IMR-90 (cell line): ENCODE data around the gene ARHGAP45. TPM values are rescaled to one million over a fixed set of nuclear protein-coding genes. Genes with fewer than 3 reads are reported as not detected.

Experiments used
- ATAC-seq: fragments of 200-7000 bp; cut with Tn5 transposase; 2 replicates; pipeline ENCODE4 v1.9.1; 2020; ENCODE audit warnings: low read depth, mild to moderate bottlenecking, moderate library complexity
- BruUV-seq: library from RNA; stranded (reverse); fragments of 400-500 nt; replicated peaks from 2 replicates; lab custom pipeline; 2021; lab: Mats Ljungman, UMichigan
- CTCF ChIA-PET: fragments of 300-600 bp; formaldehyde crosslinking; extraction: SDS; loops from one replicate; lab custom pipeline; 2021; ENCODE audit warnings: antibody characterized with exemption; lab: Yijun Ruan, JAX
- POLR2A ChIA-PET: fragments of 300-600 bp; sonication (Branson Sonifier 250); formaldehyde crosslinking; loops from one replicate; lab custom pipeline; 2022; ENCODE audit warnings: antibody characterized with exemption; ENCODE audit not compliant: unreplicated experiment; lab: Charles Lee
- DNase-seq: peaks from one replicate; pipeline ENCODE4 v3.0.0; 2013
- H2AFZ ChIP-seq: replicated peaks from 2 replicates; pipeline ENCODE3; 2013; ENCODE audit warnings: low read length, mild to moderate bottlenecking; ENCODE audit not compliant: poor library complexity
- H2AK5ac ChIP-seq: 2 replicates; pipeline ENCODE4 v1.6.1; 2013; ENCODE audit warnings: low read depth, low read length, inconsistent platforms
- H2AK9ac ChIP-seq: replicated peaks from 2 replicates; pipeline ENCODE3; 2013; ENCODE audit warnings: mild to moderate bottlenecking, low read depth, low read length, moderate library complexity; ENCODE audit not compliant: poor library complexity
- H2BK120ac ChIP-seq: 2 replicates; pipeline ENCODE4 v1.6.1; 2013; ENCODE audit warnings: low read depth, low read length, inconsistent platforms
- H2BK15ac ChIP-seq: 3 replicates; pipeline ENCODE4 v1.6.1; 2013; ENCODE audit warnings: low read depth, low read length, inconsistent platforms
- H2BK20ac ChIP-seq: 2 replicates; pipeline ENCODE4 v1.6.1; 2013; ENCODE audit warnings: low read depth, mild to moderate bottlenecking, inconsistent platforms, low read length, moderate library complexity
- H2BK5ac ChIP-seq: 2 replicates; pipeline ENCODE4 v1.6.1; 2013; ENCODE audit warnings: mild to moderate bottlenecking, low read depth, low read length, inconsistent platforms; ENCODE audit not compliant: poor library complexity, severe bottlenecking
- H3K14ac ChIP-seq: replicated peaks from 2 replicates; pipeline ENCODE4 v1.6.1; 2013; ENCODE audit warnings: low read depth, low read length, inconsistent platforms
- H3K18ac ChIP-seq: 2 replicates; pipeline ENCODE4 v1.6.1; 2013; ENCODE audit warnings: low read depth, low read length, control low read depth
- H3K23ac ChIP-seq: 2 replicates; pipeline ENCODE4 v1.6.1; 2013; ENCODE audit warnings: low read depth, low read length, inconsistent platforms
- H3K27ac ChIP-seq: 2 replicates; pipeline ENCODE4 v1.5.1; 2013; ENCODE audit warnings: mild to moderate bottlenecking, control low read depth, low read length; ENCODE audit not compliant: insufficient read depth
- H3K27me3 ChIP-seq: 2 replicates; pipeline ENCODE4 v1.6.1; 2013; ENCODE audit warnings: low read length; ENCODE audit not compliant: control insufficient read depth, insufficient read depth
- H3K36me3 ChIP-seq: 2 replicates; pipeline ENCODE4 v1.6.1; 2013; ENCODE audit warnings: low read length, mixed read lengths; ENCODE audit not compliant: control insufficient read depth, insufficient read depth
- H3K4ac ChIP-seq: 2 replicates; pipeline ENCODE4 v1.6.1; 2013; ENCODE audit warnings: low read depth, low read length, inconsistent platforms
- H3K4me1 ChIP-seq: 2 replicates; pipeline ENCODE4 v1.6.1; 2013; ENCODE audit warnings: low read length, mixed read lengths; ENCODE audit not compliant: control insufficient read depth, insufficient read depth
- H3K4me2 ChIP-seq: 2 replicates; pipeline ENCODE4 v1.6.1; 2013; ENCODE audit warnings: low read depth, mild to moderate bottlenecking, control low read depth, low read length, moderate library complexity
- H3K4me3 ChIP-seq: 2 replicates; pipeline ENCODE4 v1.5.1; 2013; ENCODE audit warnings: low read depth, mild to moderate bottlenecking, control low read depth, low read length, moderate library complexity; ENCODE audit not compliant: insufficient read depth
- H3K56ac ChIP-seq: 2 replicates; pipeline ENCODE4 v1.6.1; 2013; ENCODE audit warnings: low read length, inconsistent platforms; ENCODE audit not compliant: insufficient read depth; ENCODE audit errors: extremely low read depth
- H3K79me1 ChIP-seq, 2 experiments: 2 replicates each; pipeline ENCODE4 v1.6.1; 2013; ENCODE audit warnings: low read length in 2 of 2, inconsistent platforms in 1 of 2, low read depth in 1 of 2
- H3K9ac ChIP-seq: 2 replicates; pipeline ENCODE4 v1.6.1; 2013; ENCODE audit warnings: low read depth, low read length, control low read depth
- H3K9me1 ChIP-seq: 2 replicates; pipeline ENCODE4 v1.6.1; 2013; ENCODE audit warnings: low read length, inconsistent platforms; ENCODE audit not compliant: insufficient read depth
- H3K9me3 ChIP-seq: 2 replicates; pipeline ENCODE4 v1.6.1; 2013; ENCODE audit warnings: low read length; ENCODE audit not compliant: control insufficient read depth, insufficient read depth
- H4K20me1 ChIP-seq: 2 replicates; pipeline ENCODE4 v1.6.1; 2013; ENCODE audit warnings: low read length, inconsistent platforms; ENCODE audit not compliant: insufficient read depth
- H4K5ac ChIP-seq: 2 replicates; pipeline ENCODE4 v1.6.1; 2013; ENCODE audit warnings: mild to moderate bottlenecking, low read depth, low read length, control low read depth
- H4K8ac ChIP-seq, 2 experiments: 2 replicates each; pipeline ENCODE4 v1.6.1; 2013; ENCODE audit warnings: low read depth in 2 of 2, low read length in 2 of 2, control low read depth in 1 of 2, inconsistent platforms in 1 of 2
- H4K91ac ChIP-seq: 2 replicates; pipeline ENCODE4 v1.6.1; 2013; ENCODE audit warnings: low read depth, low read length, inconsistent platforms; ENCODE audit not compliant: insufficient read depth
- CEBPB ChIP-seq: IDR thresholded peaks from 2 replicates; pipeline ENCODE4 v1.6.1; 2012; ENCODE audit warnings: low read depth, low read length, improper control_type of control experiment
- CHD1 ChIP-seq: IDR thresholded peaks from 2 replicates; pipeline ENCODE4 v1.6.1; 2012; ENCODE audit warnings: low read depth, low read length, improper control_type of control experiment
- MAFK ChIP-seq: IDR thresholded peaks from 2 replicates; pipeline ENCODE4 v1.6.1; 2012; ENCODE audit warnings: low read depth, low read length, improper control_type of control experiment
- MAZ ChIP-seq: IDR thresholded peaks from 2 replicates; pipeline ENCODE4 v1.6.1; 2012; ENCODE audit warnings: low read depth, mild to moderate bottlenecking, low read length, improper control_type of control experiment, moderate library complexity, borderline replicate concordance
- MXI1 ChIP-seq: IDR thresholded peaks from 2 replicates; pipeline ENCODE4 v1.6.1; 2012; ENCODE audit warnings: low read depth, mild to moderate bottlenecking, low read length, moderate library complexity, borderline replicate concordance
- NFE2L2 ChIP-seq: fragments of 150-350 bp; IDR thresholded peaks from 2 replicates; pipeline ENCODE4 v1.6.1; 2016; ENCODE audit warnings: low read depth, mild to moderate bottlenecking, low read length
- POLR2A ChIP-seq: IDR thresholded peaks from 2 replicates; pipeline ENCODE4 v1.6.1; 2012; ENCODE audit warnings: mild to moderate bottlenecking, low read depth, low read length
- RAD21 ChIP-seq: IDR thresholded peaks from 2 replicates; pipeline ENCODE4 v1.6.1; 2012; ENCODE audit warnings: low read length, improper control_type of control experiment
- RCOR1 ChIP-seq: IDR thresholded peaks from 2 replicates; pipeline ENCODE4 v1.6.1; 2012; ENCODE audit warnings: mild to moderate bottlenecking, low read length, improper control_type of control experiment; ENCODE audit not compliant: insufficient replicate concordance
- WGBS, 2 experiments: methylation state at CpG; one replicate each; pipeline versions ENCODE4 v1.1.5 to v1.1.7; 2013; ENCODE audit warnings: missing lambda C conversion rate in 2 of 2; ENCODE audit not compliant: insufficient read length in 1 of 2; ENCODE audit errors: extremely low coverage in 2 of 2; 5-methylcytosine and 5-hydroxymethylcytosine counted together
- dilution Hi-C: fragments of 300-500 bp; cut with HindIII; formaldehyde crosslinking; loops from one replicate; pipeline ENCODE4 v1.14.3; 2018; ENCODE audit warnings: low sequenced_read_pairs; ENCODE audit not compliant: unreplicated experiment
- in situ Hi-C: fragments of 300-500 bp; cut with MboI; formaldehyde crosslinking; loops from 3 replicates; pipeline ENCODE4 v1.14.3; 2019; ENCODE audit warnings: low sequenced_read_pairs, inconsistent platforms, mixed read lengths
- intact Hi-C: fragments of 100-400 bp; cut with micrococcal nuclease; formaldehyde crosslinking; loops from 2 replicates; pipeline ENCODE4 v1.10.0; 2022
- polyA plus RNA-seq, 3 experiments: library from polyadenylated mRNA; depleted of rRNA; stranded (reverse); fragments of >200 nt; gene quantifications; 2 replicates each; pipeline ENCODE4 v1.2.3, GENCODE V29; 2012; ENCODE audit warnings: low replicate concordance in 1 of 3
- total RNA-seq: library from RNA; depleted of rRNA; stranded (reverse); fragments of >200 nt; gene quantifications from 2 replicates; pipeline ENCODE4 v1.2.3, GENCODE V29; 2012

ARHGAP45 gene
- total and polyA plus RNA-seq, 2 of the 4 experiments (the other 2 are of a cell fraction) = 1.3 to 1.7 TPM

- Histone ChIP-seq H3K4ac (no peak overlapping the region), H4K8ac (no peak overlapping the region), H3K4me1 (peaks cover 3% of the 10 kb centered on the region; the same call in 1 of the 2 replicates), H2BK120ac (no peak overlapping the region), H3K4me3 (no peak overlapping the region), H3K36me3 (no peaks in the 10 kb centered on the region), H3K23ac (no peak overlapping the region), H3K9me3 (no peaks in the 10 kb centered on the region), H2AK9ac (no peak overlapping the region), H3K14ac (no peak overlapping the region), H3K79me1 (no peaks in the 10 kb centered on the region), H3K27ac (no peak overlapping the region), H2BK5ac (no peak overlapping the region), H3K27me3 (peaks cover 45% of the 10 kb centered on the region), H4K20me1 (peaks cover 6% of the 10 kb centered on the region; the same call in 1 of the 2 replicates), H4K91ac (no peak overlapping the region), H2AFZ (no peak overlapping the region), H3K9me1 (no peaks in the 10 kb centered on the region), H3K56ac (no peak overlapping the region), H3K9ac (no peak overlapping the region), H4K5ac (no peak overlapping the region), H3K4me2 (no peak overlapping the region), H2AK5ac (no peak overlapping the region), H3K18ac (no peak overlapping the region), H2BK20ac (no peak overlapping the region), H2BK15ac (no peak overlapping the region)
- no TSS peak for BruUV-seq
- in situ Hi-C loops (no loop called here), intact Hi-C loops (no loop called here), dilution Hi-C loops (no loop called here)
- ChIA-PET POLR2A (no interaction called here), CTCF (no interaction called here)
- no peak for ATAC-seq
- DNase-seq = no peak
- WGBS, 2 experiments = 59% methylated on average over 10 of the region's 25 CpGs; no CpG with 5 or more reads in 1 of the 2 experiments
- TF ChIP-seq NFE2L2 (no peak), CEBPB (no peak), RAD21 (no peak), MXI1 (no peak), MAZ (no peak), CHD1 (no peak), POLR2A (no peak), RCOR1 (no peak), MAFK (no peak)
Measured at GRCh38 chr19:1069009-1069779, 2.2 kb downstream of the ARHGAP45 start.
